Endodermal cell (in vitro differentiated cells): ENCODE results near the gene CDCP2. TPM values are rescaled to one million over a fixed set of nuclear protein-coding genes. Genes with fewer than 3 reads are reported as not detected.

Experiments used
- DNase-seq: peaks from one replicate; pipeline ENCODE4 v3.0.0-alpha.2; 2017
- H3K27ac ChIP-seq: 2 replicates; pipeline ENCODE4 v1.5.1; 2013; ENCODE audit warnings: mild to moderate bottlenecking, low read depth, low read length, moderate library complexity
- H3K27me3 ChIP-seq: 2 replicates; pipeline ENCODE4 v1.6.1; 2013; ENCODE audit warnings: mild to moderate bottlenecking, low read length, moderate library complexity; ENCODE audit not compliant: insufficient read depth, control insufficient read depth, poor library complexity, severe bottlenecking
- H3K36me3 ChIP-seq: 2 replicates; pipeline ENCODE4 v1.7.0; 2013; ENCODE audit warnings: mild to moderate bottlenecking, low read length, moderate library complexity; ENCODE audit not compliant: control insufficient read depth, insufficient read depth
- H3K4me1 ChIP-seq: one replicate; pipeline ENCODE4 v1.7.0; 2013; ENCODE audit warnings: low read length; ENCODE audit not compliant: control insufficient read depth, insufficient read depth
- H3K4me3 ChIP-seq: 2 replicates; pipeline ENCODE4 v1.5.1; 2013; ENCODE audit warnings: mild to moderate bottlenecking, low read length, moderate library complexity
- H3K9ac ChIP-seq: 2 replicates; pipeline ENCODE4 v1.6.1; 2013; ENCODE audit warnings: mild to moderate bottlenecking, low read length, moderate library complexity; ENCODE audit not compliant: poor library complexity, severe bottlenecking; ENCODE audit errors: extremely low read depth
- H3K9me3 ChIP-seq: 2 replicates; pipeline ENCODE4 v1.6.1; 2013; ENCODE audit warnings: mild to moderate bottlenecking, low read length, moderate library complexity; ENCODE audit not compliant: control insufficient read depth
- H3K27ac Mint-ChIP-seq: 2 replicates; pipeline ENCODE4 v1.8.0; 2020; ENCODE audit warnings: mixed read lengths
- H3K27me3 Mint-ChIP-seq: 2 replicates; pipeline ENCODE4 v1.8.0; 2021; ENCODE audit warnings: mild to moderate bottlenecking, mixed read lengths; ENCODE audit not compliant: insufficient read depth
- H3K36me3 Mint-ChIP-seq: 2 replicates; pipeline ENCODE4 v1.8.0; 2020; ENCODE audit warnings: low read depth, mixed read lengths
- H3K4me1 Mint-ChIP-seq: 2 replicates; pipeline ENCODE4 v1.8.0; 2020; ENCODE audit warnings: mixed read lengths
- H3K4me3 Mint-ChIP-seq: 2 replicates; pipeline ENCODE4 v1.8.0; 2020; ENCODE audit warnings: mild to moderate bottlenecking, moderate library complexity, mixed read lengths
- H3K9me3 Mint-ChIP-seq: 2 replicates; pipeline ENCODE4 v1.8.0; 2020; ENCODE audit warnings: mild to moderate bottlenecking, mixed read lengths
- CTCF ChIP-seq: fragments of 200-600 bp; sonication (generic); conservative IDR thresholded peaks from 2 replicates; pipeline ENCODE4 v1.5.0; 2021; ENCODE audit warnings: antibody characterized with exemption, mild to moderate bottlenecking
- WGBS, 2 experiments: methylation state at CpG; one replicate each; pipeline versions ENCODE4 v1.1.5 to v1.1.7; 2013; ENCODE audit warnings: missing lambda C conversion rate in 2 of 2, mixed read lengths in 1 of 2; ENCODE audit not compliant: insufficient coverage in 1 of 2, insufficient read length in 1 of 2; 5-methylcytosine and 5-hydroxymethylcytosine counted together
- total RNA-seq, 2 donors: library from RNA; stranded (reverse); fragmentation: NEBNext Ultra II Directional in 1 of 2; extraction: Animal tissue kit (Norgen Biotek cat#: 25700) in 1 of 2; gene quantifications; 2 replicates in 1 of 2; 3 replicates in 1 of 2; pipeline ENCODE4 v1.2.1, GENCODE V29; 2021

The CDCP2 gene
- total RNA-seq, 2 donors from 2014 or later = not detected

DNA sequence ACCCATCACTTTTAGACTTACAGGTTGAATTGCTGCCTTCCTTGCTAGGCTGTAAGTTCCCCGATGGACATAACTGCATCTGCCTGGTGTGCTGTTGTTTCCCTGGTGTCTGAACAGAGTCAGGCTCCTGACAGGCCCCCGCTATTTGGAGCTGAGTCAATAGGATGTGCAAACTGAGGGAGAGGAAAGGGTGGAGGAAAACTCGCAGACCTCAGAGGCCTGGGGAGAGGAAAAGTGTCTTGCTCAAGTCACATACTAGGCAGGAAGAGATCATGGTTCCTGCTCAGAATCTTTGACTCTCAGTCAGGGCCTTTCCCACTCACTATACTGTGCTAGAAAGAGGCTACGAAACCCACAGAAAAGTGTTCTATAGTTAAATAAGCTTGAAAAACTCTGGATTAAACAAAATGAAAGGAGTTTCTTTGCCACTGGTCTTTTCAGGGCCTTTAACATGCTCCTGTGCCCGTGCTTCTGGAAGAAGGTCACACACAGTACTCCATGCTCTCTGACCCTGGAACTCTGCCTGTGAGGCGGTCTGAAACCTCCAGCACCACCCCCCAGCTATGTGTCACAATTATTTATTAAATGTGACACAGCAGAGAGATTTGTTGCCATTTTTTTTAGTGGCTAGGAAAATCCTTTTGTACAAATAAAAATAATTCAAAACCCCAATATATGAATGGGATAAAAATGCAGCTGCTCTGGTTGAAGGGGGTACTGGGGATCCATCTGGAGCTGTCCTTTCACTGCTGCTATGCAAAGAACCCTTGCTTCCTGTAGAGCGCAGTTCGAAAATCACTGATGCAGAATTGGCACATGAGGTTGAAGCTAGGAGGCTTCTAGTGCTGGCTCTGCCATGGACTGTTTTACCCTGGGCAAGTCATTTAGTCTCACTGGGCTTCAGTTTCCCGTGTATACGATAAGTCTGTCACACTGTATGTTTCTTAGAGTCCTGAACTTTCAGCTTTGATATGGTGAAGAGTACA lies 20.1 kb upstream of the CDCP2 start:
- no peak overlapping the region for H3K4me3 Mint-ChIP-seq
- peak overlapping the region; percentile 60 for H3K27ac ChIP-seq
- H3K9ac ChIP-seq = no peak overlapping the region
- no peak for TF ChIP-seq CTCF
- no peak overlapping the region for H3K4me3 ChIP-seq
- no peaks in the 10 kb centered on the region for H3K36me3 Mint-ChIP-seq
- no peak for DNase-seq
- no peak overlapping the region for H3K27ac Mint-ChIP-seq
- no peaks in the 10 kb centered on the region for H3K27me3 Mint-ChIP-seq
- no peaks in the 10 kb centered on the region for H3K36me3 ChIP-seq
- no peaks in the 10 kb centered on the region for H3K9me3 ChIP-seq
- H3K4me1 ChIP-seq = no peaks in the 10 kb centered on the region
- no peaks in the 10 kb centered on the region for H3K27me3 ChIP-seq
- H3K4me1 Mint-ChIP-seq = no peaks in the 10 kb centered on the region
- WGBS, 2 experiments = 88 to 94% methylated on average over 8 to 10 of the region's 10 CpGs
- H3K9me3 Mint-ChIP-seq = no peaks in the 10 kb centered on the region

DNA sequence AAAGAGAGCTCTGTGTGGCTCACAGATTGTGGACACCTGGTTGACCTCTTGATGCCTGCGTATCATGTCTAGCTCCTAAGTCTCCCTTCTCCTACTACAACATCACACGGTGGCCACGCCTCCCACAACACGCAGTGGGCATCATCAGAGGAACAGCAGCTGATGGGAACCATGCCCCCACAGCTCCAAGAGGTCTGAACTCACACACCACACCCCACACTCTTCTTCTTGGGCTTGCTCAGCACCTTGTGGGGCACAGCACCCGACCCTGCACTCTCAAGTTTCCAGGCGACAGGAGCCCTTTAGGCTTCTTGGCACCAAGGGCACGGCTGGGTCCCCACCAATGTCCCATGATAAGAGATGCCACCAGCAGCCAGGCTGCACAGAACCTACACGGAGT lies 18.8 kb upstream of the CDCP2 start:
- Mint-ChIP-seq H3K27me3 (no peaks in the 10 kb centered on the region), H3K9me3 (no peaks in the 10 kb centered on the region), H3K4me3 (no peak overlapping the region), H3K36me3 (no peaks in the 10 kb centered on the region), H3K4me1 (no peaks in the 10 kb centered on the region), H3K27ac (no peak overlapping the region)
- Histone ChIP-seq H3K4me1 (no peaks in the 10 kb centered on the region), H3K4me3 (no peak overlapping the region), H3K27me3 (no peaks in the 10 kb centered on the region), H3K36me3 (no peaks in the 10 kb centered on the region), H3K27ac (no peak overlapping the region), H3K9ac (no peak overlapping the region), H3K9me3 (no peaks in the 10 kb centered on the region)
- TF ChIP-seq CTCF = no peak
- WGBS, 2 experiments = 91 to 92% methylated on average over 3 to 8 of the region's 8 CpGs
- no peak for DNase-seq

DNA sequence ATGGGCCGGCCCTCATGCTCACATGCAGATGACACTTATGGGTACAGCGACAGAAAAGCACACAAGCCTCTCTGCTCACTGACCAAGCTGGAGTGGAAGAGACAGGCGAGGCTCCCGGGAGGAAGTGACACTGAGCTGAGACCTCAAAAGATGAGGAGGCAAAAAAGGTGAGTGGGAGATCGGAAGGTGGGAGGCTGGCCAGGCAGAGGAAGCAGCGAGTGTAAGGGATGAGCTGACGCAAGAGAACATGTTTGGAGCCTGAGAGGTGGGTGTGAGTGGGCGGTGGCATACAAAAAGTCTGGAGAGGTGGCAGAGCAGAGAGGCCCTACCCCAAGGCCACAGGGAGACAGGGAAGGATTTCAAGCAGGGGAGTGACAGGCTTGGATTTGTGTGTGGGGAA lies 18.2 kb upstream of the CDCP2 start:
- Mint-ChIP-seq H3K27ac (no peak overlapping the region), H3K4me1 (no peaks in the 10 kb centered on the region), H3K36me3 (no peaks in the 10 kb centered on the region), H3K9me3 (no peaks in the 10 kb centered on the region), H3K4me3 (no peak overlapping the region), H3K27me3 (no peaks in the 10 kb centered on the region)
- H3K27me3 ChIP-seq = no peaks in the 10 kb centered on the region
- H3K9ac ChIP-seq = no peak overlapping the region
- H3K9me3 ChIP-seq = no peaks in the 10 kb centered on the region
- TF ChIP-seq CTCF = no peak
- no peaks in the 10 kb centered on the region for H3K36me3 ChIP-seq
- no peak for DNase-seq
- no peak overlapping the region for H3K27ac ChIP-seq
- WGBS, 2 experiments = 86% methylated on average over 3 to 8 of the region's 8 CpGs
- H3K4me3 ChIP-seq = no peak overlapping the region
- no peaks in the 10 kb centered on the region for H3K4me1 ChIP-seq
